Measurements from ENCODE around the gene DDAH2.
A peak's percentile ranks its signal among the peaks of the same experiment; 100 is the strongest.

The DDAH2 gene

GRCh38 chr6:31728767-31729514, at the start of gene DDAH2:
DDAH2 (minus strand) TSS chr6:31729299; CDS start chr6:31729161, 138 bp downstream.
- DNase-seq (ENCODE audit: extremely low read depth, low read depth) = no peak
- TF ChIP-seq CTCF (IDR thresholded peaks at IDR 0.05; ENCODE audit: low read depth, low read length) = peak; percentile 42

- DNase-seq (ENCODE audit: extremely low read depth, low read depth) = no peak
- no peak for TF ChIP-seq CTCF (IDR thresholded peaks at IDR 0.05; ENCODE audit: low read depth, low read length)
Measured at GRCh38 chr6:31778193-31778592, 49.1 kb upstream of the DDAH2 start.

- TF ChIP-seq CTCF (IDR thresholded peaks at IDR 0.05; ENCODE audit: low read depth, low read length) = no peak
- no peak for DNase-seq (ENCODE audit: extremely low read depth, low read depth)
Measured at GRCh38 chr6:31777667-31778050, 48.6 kb upstream of the DDAH2 start.

GRCh38 chr6:31776989-31777666, 48.0 kb upstream of the DDAH2 start, which contains the start of gene VWA7:
VWA7 (minus strand) TSS chr6:31777328; CDS start chr6:31776779, 549 bp downstream.
- no peak for TF ChIP-seq CTCF (IDR thresholded peaks at IDR 0.05; ENCODE audit: low read depth, low read length)
- no peak for DNase-seq (ENCODE audit: extremely low read depth, low read depth)

- no peak for TF ChIP-seq CTCF (IDR thresholded peaks at IDR 0.05; ENCODE audit: low read depth, low read length)
- DNase-seq (ENCODE audit: extremely low read depth, low read depth) = no peak
Measured at GRCh38 chr6:31776485-31776988, 47.4 kb upstream of the DDAH2 start.

DNA sequence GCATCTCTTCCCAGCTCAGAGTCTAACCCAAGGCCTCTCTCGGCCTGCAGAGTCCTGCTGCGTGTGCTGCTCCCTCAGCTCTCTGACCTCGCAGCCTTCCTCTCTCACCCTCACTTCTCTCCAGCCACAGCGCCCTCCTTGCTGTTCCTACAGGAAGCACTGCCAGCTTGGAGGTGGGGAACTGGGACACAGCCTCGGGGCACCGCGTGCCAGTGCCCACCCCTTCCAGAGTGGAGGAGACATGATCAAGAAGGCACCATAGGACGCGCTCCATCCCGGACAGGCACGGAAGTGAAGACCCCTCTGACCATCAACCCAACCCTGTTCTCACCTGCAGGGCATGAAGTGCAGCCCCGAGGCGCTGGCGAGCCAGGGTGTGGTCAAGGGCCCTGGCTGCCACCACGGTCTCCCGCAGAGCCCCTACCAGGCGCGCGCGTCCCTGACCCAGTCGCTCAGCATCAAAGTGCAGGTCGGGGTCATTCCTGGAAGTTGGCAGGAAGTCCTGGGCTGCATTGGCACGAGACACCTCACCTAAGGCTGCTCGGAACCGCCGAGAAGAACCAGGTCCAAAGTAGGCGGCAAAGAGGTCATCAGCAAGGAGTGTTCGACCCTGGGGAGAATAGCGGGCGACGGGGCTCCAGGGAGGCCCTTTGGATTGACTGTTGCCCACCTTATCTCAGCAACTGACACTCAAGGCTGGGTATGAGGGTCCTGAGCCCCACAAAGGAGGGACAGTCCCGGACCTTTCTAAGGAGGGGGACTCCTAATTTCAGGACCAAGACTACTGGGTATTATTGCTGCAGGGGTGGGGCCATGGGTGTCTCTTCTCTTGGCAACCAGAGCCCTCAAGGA, 46.8 kb upstream of the DDAH2 start:
- no peak for DNase-seq (ENCODE audit: extremely low read depth, low read depth)
- TF ChIP-seq CTCF (IDR thresholded peaks at IDR 0.05; ENCODE audit: low read depth, low read length) = no peak

Measured in AG09319 (cell line).